GM18520 (cell line): ENCODE data around the gene ARL5B.
"Not testable (repeated sequence)": the region's sequence is repeated elsewhere in the genome, so short reads cannot be mapped to it uniquely, and the experiment has no call there.

Source experiments
- ATAC-seq: cut with Tn5 transposase; IDR thresholded peaks from one replicate; pipeline ENCODE4 v1.9.1; 2021; ENCODE audit not compliant: unreplicated experiment

The ARL5B gene

GRCh38 chr10:18659125-18659818 is at the start of gene ARL5B:
Gene ARL5B (plus strand): TSS chr10:18659431. CDS start chr10:18659638, 207 bp downstream.
- ATAC-seq = peak; percentile 59

GRCh38 chr10:18610517-18610916 is 48.7 kb upstream of the ARL5B start:
- ATAC-seq = no peak

- ATAC-seq = no peak
Observed at GRCh38 chr10:18611168-18611567, 48.1 kb upstream of the ARL5B start.

- ATAC-seq = no peak
Observed at GRCh38 chr10:18615618-18616017, 43.6 kb upstream of the ARL5B start.

- no peak for ATAC-seq
Observed at GRCh38 chr10:18616337-18616736, 42.9 kb upstream of the ARL5B start.

- ATAC-seq = no peak
Observed at GRCh38 chr10:18619016-18619415, 40.2 kb upstream of the ARL5B start.

GRCh38 chr10:18620856-18621255 is 38.4 kb upstream of the ARL5B start:
- ATAC-seq = no peak

GRCh38 chr10:18623671-18624070 is 35.6 kb upstream of the ARL5B start:
- not testable (repeated sequence) for ATAC-seq

GRCh38 chr10:18625886-18626285 is 33.3 kb upstream of the ARL5B start:
- ATAC-seq = no peak

GRCh38 chr10:18627452-18628018 is 31.7 kb upstream of the ARL5B start:
- not testable (repeated sequence) for ATAC-seq

GRCh38 chr10:18632500-18632899 is 26.7 kb upstream of the ARL5B start:
- not testable (repeated sequence) for ATAC-seq

- ATAC-seq = no peak
Observed at GRCh38 chr10:18635995-18636394, 23.2 kb upstream of the ARL5B start.

- ATAC-seq = not testable (repeated sequence)
Observed at GRCh38 chr10:18637400-18637799, 21.8 kb upstream of the ARL5B start.

GRCh38 chr10:18639719-18640118 is 19.5 kb upstream of the ARL5B start:
- not testable (repeated sequence) for ATAC-seq

- no peak for ATAC-seq
Observed at GRCh38 chr10:18647151-18647550, 12.1 kb upstream of the ARL5B start.

- no peak for ATAC-seq
Observed at GRCh38 chr10:18647945-18648344, 11.3 kb upstream of the ARL5B start.

- ATAC-seq = no peak
Observed at GRCh38 chr10:18649364-18649959, 9.8 kb upstream of the ARL5B start.

- ATAC-seq = no peak
Observed at GRCh38 chr10:18650404-18650997, 8.7 kb upstream of the ARL5B start.

- peak; percentile 86 for ATAC-seq
Observed at GRCh38 chr10:18651324-18652007, 7.8 kb upstream of the ARL5B start, which contains the start of gene NSUN6. Gene NSUN6 (minus strand): TSS chr10:18651587. CDS start chr10:18651203, 384 bp downstream.

GRCh38 chr10:18653112-18653511 is 6.1 kb upstream of the ARL5B start:
- no peak for ATAC-seq

- no peak for ATAC-seq
Observed at GRCh38 chr10:18656724-18657123, 2.5 kb upstream of the ARL5B start.
